ENCODE measurements around the gene SH2D4B.

- TF ChIP-seq SUZ12 (IDR thresholded peaks at IDR 0.05; ENCODE audit: extremely low read depth, insufficient read depth, insufficient read length) (no peak), YY1 (IDR thresholded peaks at IDR 0.05; ENCODE audit: insufficient read depth, insufficient read length) (no peak), ZNF274 (IDR thresholded peaks at IDR 0.05; ENCODE audit: low read depth, low read length) (no peak)
These were observed 49.1 kb upstream of the SH2D4B start for GRCh38 chr10:80488539-80489066.
